RWPE1 (cell line): ENCODE results near the gene ESRRG.

ENCODE experiments used
- CTCF ChIA-PET: fragments of 350-600 bp; sonication (Branson Sonifier 250); formaldehyde crosslinking; extraction: SDS; loops from one replicate; lab custom pipeline; 2021; lab: Yijun Ruan, JAX
- POLR2A ChIA-PET: fragments of 400-600 bp; formaldehyde crosslinking; extraction: SDS; loops from one replicate; lab custom pipeline; 2020; ENCODE audit warnings: antibody characterized with exemption; ENCODE audit not compliant: low non-redundant PET; lab: Yijun Ruan, JAX
- DNase-seq: peaks from one replicate; pipeline ENCODE4 v3.0.0; 2012; ENCODE audit warnings: low spot score
- H3K27ac ChIP-seq: fragments of 450-650 bp; 2 replicates; pipeline ENCODE4 v1.5.1; 2017
- CTCF ChIP-seq: fragments of 450-650 bp; conservative IDR thresholded peaks from 2 replicates; pipeline ENCODE4 v1.5.1; 2017; ENCODE audit warnings: low read depth, mild to moderate bottlenecking

Gene ESRRG

DNA sequence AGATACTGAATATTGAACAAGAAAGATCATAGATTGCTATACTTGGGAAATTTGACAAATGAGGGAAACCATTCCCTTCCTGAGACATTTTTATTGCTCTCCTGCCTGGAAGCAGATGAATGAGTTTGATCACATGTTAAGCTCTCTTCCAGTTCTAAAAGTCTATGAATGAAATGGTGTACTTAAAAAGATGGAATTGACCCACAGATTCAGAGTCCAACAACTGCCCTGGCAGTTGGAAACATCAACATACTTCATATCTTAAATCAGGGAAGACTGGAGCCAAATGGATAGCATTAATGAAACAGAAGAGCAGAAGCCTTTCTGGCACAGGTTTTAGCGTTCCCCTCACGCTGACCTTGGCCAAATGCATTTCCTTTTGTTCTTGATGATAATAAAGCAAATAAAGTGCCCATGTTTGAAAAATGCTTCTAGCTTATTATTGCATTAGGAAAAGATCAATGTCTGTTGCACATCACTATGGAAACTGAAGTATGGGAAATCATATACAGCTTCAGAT lies 142.6 kb downstream of the ESRRG start:
- TF ChIP-seq CTCF = no peak
- no peak overlapping the region for H3K27ac ChIP-seq
- CTCF ChIA-PET = interaction anchor here (0.5 to 1.1 kb wide), 2 partner anchors 17 to 83 kb away, joined by 4 to 5 read pairs; no protein-coding TSS in a partner anchor
- no peak for DNase-seq
- POLR2A ChIA-PET = no interaction called here

- CTCF ChIA-PET = interaction anchor here (0.6 kb wide), 1 partner anchor 1419 kb away, joined by 6 read pairs; no protein-coding TSS in a partner anchor
- POLR2A ChIA-PET = no interaction called here
- no peak overlapping the region for H3K27ac ChIP-seq
- no peak for TF ChIP-seq CTCF
- DNase-seq = no peak
These were observed 146.8 kb downstream of the ESRRG start for GRCh38 chr1:216576234-216576937.

DNA sequence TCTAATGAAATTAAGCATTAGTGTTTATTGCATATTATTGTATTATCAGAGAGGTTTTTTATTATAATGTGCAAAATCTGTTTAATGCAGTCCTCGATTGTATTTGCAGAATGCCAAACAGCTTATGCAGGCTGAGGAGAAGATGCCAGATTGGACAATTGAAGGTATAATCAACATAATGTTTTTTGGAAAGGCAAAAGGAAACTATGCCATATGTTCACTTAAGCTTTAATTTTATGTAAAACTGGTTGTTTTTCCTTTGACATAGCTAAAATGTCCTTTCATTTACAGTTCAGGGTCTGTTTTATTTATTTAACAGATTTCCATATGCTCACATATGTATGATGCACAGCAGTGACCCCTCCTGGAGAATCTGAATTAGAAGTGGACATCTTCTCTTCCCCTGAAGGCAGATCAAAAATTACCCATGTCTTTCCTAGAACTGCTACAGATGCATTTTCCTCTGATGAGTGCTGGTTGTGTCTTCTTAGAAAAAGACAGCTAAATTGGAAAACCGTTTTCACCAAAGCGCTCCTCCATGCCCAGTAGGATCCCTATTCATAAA lies 156.5 kb downstream of the ESRRG start:
- POLR2A ChIA-PET = no interaction called here
- H3K27ac ChIP-seq = no peak overlapping the region
- no peak for DNase-seq
- CTCF ChIA-PET = interaction anchor here (0.5 kb wide), 1 partner anchor 68 kb away, joined by 3 read pairs; no protein-coding TSS in a partner anchor
- no peak for TF ChIP-seq CTCF

DNA sequence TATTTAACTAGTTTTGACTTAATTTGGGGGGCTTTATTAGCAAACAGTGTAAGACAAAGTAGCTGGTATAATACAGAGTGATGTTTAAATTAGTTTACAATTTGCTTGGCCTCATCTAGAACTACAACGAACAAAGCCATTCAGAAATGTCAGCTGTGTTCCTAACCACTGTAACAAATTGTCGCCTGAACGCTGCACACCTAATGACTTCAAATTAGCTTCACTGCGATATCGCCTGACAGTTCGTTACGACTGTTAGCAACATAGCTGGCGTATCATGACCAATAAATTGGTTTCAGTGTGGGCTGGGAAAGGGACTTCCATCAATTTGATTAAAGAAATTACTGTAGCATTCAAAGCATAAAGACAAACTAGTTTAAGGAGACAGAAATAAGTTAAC lies 160.1 kb downstream of the ESRRG start:
- ChIA-PET CTCF (interaction anchor here (0.9 kb wide), 1 partner anchor 17 kb away, joined by 5 read pairs; no protein-coding TSS in a partner anchor), POLR2A (no interaction called here)
- DNase-seq = no peak
- H3K27ac ChIP-seq = no peak overlapping the region
- no peak for TF ChIP-seq CTCF

DNA sequence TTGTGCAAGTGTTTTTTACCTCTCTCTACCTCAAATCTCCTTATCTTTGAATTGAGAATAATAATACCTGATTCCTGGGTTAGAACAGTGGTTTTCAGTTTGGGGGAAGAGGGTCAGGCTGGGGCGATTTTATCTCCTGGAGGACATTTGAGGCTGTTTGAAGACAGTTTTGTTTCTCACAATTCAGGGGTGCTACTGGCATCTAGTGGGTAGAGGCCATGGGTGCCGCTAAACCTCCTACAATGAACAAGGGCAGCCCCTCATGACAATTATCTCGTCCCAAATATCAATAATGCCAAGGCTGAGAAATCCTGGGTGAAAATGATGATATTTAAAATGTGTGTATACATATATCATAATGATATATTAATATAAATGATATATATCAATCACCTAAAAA lies 160.8 kb downstream of the ESRRG start:
- CTCF ChIA-PET = no interaction called here

More for the DNA sequence above, 160.8 kb downstream of the ESRRG start:
- no peak for DNase-seq
- POLR2A ChIA-PET = no interaction called here
- TF ChIP-seq CTCF = no peak
- H3K27ac ChIP-seq = no peak overlapping the region
